HG03025 (cell line): ENCODE results near the gene CUEDC1.
"Not testable (repeated sequence)": the region's sequence is repeated elsewhere in the genome, so short reads cannot be mapped to it uniquely, and the experiment has no call there.

Experiments
- ATAC-seq: cut with Tn5 transposase; IDR thresholded peaks from one replicate; pipeline ENCODE4 v1.9.1; 2021; ENCODE audit warnings: mild to moderate bottlenecking, moderate library complexity; ENCODE audit not compliant: unreplicated experiment, low FRiP score

Gene CUEDC1

DNA sequence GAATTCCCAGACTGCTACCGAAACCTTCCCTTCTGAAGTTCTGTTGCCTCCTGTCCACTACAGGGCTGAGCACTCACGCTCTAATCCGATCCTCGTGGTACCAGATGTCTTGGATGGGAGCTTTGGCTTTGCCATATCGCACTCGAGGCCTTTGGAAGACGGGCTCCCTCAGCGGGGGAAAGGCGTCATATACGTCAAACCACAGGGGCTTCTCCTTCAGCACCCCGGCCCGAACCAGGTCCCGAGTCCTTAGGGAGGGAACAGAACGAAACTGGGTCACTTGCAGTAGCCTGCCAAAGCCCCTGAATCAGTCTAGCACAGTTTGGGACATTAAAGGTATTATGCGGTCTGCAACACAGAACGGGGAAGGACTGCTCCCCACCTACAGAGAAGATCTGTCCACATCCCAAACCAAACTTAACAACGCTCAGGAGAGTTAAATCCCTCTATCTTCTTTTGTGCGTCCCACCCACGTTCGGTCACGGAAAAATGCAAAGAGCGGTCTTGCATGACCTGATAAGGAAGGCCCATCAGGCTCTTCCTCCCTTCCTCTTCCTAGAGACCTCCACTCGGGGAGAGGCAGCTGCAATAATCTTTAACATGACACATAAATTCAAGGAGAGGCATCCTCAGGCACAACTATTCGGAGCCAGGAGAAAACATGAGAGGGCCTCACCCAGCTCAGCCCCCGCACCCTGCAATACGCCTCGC, 105.9 kb downstream of the CUEDC1 start:
- peak; percentile 39 for ATAC-seq

DNA sequence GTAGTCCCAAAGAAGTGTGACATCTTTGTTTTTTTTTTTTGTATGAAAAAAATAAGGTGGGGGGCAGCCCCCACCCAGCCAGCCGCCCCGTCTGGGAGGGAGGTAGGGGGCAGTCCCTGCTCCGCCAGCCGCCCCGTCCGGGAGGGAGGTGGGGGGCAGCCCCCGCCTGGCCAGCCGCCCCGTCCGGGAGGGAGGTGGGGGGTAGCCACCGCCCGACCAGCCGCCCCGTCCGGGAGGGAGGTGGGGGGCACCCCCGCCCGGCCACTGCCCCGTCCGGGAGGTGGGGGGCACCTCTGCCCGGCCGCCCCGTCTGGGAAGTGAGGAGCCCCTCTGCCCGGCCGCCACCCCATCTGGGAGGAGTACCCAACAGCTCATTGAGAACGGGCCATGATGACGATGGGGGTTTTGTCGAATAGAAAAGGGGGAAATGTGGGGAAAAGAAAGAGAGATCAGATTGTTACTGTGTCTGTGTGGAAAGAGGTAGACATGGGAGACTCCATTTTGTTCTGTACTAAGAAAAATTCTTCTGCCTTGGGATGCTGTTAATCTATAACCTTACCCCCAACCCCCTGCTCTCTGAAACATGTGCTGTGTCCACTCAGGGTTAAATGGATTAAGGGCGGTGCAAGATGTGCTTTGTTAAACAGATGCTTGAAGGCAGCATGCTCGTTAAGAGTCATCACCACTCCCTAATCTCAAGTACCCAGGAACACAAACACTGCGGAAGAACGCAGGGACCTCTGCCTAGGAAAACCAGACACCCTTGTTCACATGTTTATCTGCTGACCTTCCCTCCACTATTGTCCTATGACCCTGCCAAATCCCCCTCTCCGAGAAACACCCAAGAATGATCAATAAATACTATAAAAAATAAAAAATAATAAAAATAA, 108.9 kb downstream of the CUEDC1 start:
- ATAC-seq, result not testable (repeated sequence)

DNA sequence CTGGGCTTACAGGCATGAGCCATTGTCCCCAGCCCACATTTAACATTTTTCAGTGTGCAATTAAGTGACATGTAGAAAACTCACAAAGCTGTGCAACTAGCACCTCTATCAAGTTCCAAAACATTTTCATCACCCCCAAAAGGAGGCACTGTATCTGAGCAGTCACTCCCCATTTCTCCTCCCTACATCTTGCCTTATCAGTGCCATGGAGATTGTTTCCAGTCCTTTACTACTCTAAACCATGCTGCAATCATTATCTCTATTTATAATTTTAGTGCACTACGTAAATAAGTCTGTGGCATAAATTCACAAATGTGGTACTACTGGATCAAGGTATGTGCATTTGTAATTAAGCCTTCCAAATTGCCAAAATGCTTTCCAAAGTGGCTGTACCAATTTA, 112.9 kb downstream of the CUEDC1 start:
- ATAC-seq, result no peak

- no peak for ATAC-seq
Measured at GRCh38 chr17:57839571-57839923, 115.7 kb downstream of the CUEDC1 start.

GRCh38 chr17:57838857-57839570, 116.2 kb downstream of the CUEDC1 start:
- no peak for ATAC-seq

GRCh38 chr17:57838453-57838852, 116.8 kb downstream of the CUEDC1 start:
- ATAC-seq, result no peak

DNA sequence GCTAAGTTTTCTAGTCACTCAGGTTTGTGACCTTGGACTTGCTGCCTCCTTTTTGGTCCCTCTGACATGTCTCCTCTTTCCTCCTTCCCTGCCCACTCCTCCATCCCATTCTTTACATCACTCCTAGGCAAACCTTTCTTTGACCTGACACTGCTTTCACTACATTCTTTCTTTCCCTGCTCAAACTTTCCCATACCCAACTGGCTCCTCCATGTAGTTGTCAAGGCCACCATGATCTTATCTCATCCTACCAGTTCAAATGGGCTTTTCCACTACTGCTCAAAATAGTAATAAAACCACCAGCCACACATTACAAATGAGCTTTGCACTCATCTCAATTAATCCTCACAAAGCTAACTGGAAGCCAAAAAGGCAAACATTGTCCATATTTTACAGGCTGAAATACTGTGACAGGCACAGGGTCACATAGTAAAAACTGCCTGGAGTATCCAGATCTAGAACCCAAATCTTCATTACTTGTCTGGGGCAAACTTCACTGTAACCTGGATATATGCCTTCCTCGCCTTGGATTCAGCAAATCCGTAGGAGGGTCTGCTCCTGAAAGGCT, 119.8 kb downstream of the CUEDC1 start:
- ATAC-seq, result no peak

GRCh38 chr17:57834146-57834741, 121.0 kb downstream of the CUEDC1 start:
- ATAC-seq, result no peak

- no peak for ATAC-seq
Measured at GRCh38 chr17:57833179-57833939, 121.9 kb downstream of the CUEDC1 start.

- no peak for ATAC-seq
Measured at GRCh38 chr17:57832314-57833178, 122.7 kb downstream of the CUEDC1 start.

DNA sequence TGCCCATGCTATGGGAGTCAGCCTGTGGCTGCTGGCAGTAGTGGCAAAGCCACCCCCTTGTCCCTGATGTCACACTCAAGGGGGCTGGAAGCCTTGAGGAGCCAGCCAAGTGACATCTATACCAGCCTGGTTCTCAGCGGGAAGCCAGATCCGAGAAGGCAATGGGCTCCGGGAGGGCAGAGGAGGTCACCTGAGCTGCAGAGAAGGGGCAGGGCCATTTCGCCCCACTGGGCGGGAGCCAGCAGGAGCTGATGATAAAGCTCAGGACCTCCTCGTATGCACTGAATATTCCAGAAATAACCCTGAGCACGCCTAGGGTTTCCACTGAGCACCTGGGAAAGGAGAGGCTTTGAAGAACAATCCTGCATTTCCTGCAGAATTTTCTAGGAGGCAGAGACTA, 124.3 kb downstream of the CUEDC1 start:
- ATAC-seq, result no peak

GRCh38 chr17:57823469-57824401, 131.5 kb downstream of the CUEDC1 start:
- ATAC-seq, result no peak

GRCh38 chr17:57819867-57820266, 135.3 kb downstream of the CUEDC1 start:
- no peak for ATAC-seq

GRCh38 chr17:57819285-57819684, 135.9 kb downstream of the CUEDC1 start:
- ATAC-seq, result no peak

- no peak for ATAC-seq
Measured at GRCh38 chr17:57818066-57818465, 137.1 kb downstream of the CUEDC1 start.

DNA sequence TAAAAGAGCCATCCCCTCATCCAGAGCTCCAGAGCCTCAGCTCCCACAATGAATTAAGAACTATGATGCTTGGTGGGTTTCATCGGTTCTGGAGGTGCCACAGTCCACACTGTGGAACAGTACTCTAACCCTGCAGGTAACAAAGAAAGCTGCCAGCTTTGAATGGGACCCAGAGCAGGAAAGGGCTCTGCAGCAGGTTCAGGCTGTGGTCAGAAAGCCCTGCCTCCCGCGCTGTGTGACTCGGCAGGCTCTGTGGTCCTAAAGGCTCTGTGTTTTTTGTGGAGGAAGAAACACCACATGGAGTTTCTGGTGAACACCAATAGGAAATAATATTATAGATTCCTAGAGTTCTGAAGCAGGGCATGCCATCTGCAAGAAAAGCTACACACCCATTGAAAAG, 137.9 kb downstream of the CUEDC1 start:
- ATAC-seq, result no peak

DNA sequence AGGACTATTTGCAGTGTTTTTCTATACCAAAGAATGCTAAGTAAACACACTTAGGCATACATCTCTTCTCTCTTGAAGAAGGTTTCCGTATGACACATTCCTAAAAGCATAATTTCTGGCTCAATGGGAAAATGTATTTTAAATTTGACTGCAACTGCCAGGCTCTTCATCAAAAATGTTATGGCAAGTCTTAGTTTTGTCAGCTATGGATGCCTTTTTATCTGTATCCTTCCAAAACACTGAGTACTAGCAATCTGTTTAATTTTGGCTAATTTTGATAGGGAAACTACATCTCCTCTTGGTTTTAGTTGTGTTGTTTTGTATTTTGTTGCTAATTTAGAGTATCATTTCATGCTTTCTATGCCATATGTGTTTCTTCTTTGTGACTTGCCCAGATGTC, 140.8 kb downstream of the CUEDC1 start:
- no peak for ATAC-seq
